C4-2B (cell line): Measurements from ENCODE around the gene SLC7A8.

ENCODE experiments used
- H3K27ac ChIP-seq: fragments of 450-650 bp; 2 replicates; pipeline ENCODE4 v1.5.1; 2017
- ZFX ChIP-seq: fragments of 450-650 bp; IDR thresholded peaks from 2 replicates; pipeline ENCODE4 v1.6.1; 2017
- TF ChIP-seq, protein P1 (sequence below): fragments of 450-650 bp; conservative IDR thresholded peaks from 2 replicates; pipeline ENCODE4 v1.5.1; 2017; ENCODE audit warnings: mild to moderate bottlenecking

Gene SLC7A8

DNA sequence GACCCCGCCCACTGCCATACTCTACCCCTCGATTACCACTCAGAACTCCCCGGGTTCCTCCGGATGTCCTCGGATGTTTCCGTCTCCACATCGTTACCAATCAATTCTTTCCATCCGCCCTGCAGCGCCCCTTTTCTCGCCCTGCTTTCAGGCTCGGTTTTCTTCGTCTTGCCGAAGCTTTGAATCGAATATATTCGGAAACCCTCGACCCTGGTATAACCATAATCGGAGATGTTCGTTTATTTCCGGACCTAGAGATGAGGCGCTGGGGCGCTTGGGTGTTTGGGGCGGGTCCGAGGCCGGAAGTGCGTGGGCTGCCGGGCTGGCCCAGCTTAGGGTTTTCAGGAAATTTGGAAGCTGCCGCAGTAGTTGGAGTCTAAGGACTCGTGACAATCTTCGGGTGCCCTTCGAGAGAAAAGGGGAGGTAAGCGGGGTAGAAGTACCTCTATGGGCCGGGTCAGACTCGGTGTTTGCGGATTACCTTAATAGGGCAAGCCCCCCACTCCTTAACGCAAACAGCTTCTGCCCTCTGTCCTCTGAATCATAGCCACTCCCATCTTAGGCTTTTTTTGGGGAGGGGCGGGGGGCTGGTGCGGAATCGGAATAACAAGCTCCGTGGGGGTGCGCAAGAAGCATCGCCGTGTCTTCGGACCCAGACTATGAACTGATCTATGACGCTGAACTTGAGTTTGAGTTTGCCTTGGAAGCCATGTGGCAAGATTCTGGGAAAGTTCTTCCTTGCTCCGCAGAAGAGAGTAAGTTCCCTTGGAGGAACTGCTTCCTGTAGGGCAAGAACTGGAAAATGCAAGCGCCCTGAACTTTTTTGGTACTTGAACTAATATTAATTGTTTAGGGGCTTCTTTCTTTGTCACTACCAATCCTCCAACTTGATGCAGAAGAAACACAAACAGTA, 88.0 kb downstream of the SLC7A8 start, which contains the start of gene C14orf119:
Gene C14orf119 (plus strand): TSS at position 310 of the 913 bp plus-strand sequence. CDS start 2,154 bp downstream, outside the sequence.
- TF ChIP-seq, protein P1, sequence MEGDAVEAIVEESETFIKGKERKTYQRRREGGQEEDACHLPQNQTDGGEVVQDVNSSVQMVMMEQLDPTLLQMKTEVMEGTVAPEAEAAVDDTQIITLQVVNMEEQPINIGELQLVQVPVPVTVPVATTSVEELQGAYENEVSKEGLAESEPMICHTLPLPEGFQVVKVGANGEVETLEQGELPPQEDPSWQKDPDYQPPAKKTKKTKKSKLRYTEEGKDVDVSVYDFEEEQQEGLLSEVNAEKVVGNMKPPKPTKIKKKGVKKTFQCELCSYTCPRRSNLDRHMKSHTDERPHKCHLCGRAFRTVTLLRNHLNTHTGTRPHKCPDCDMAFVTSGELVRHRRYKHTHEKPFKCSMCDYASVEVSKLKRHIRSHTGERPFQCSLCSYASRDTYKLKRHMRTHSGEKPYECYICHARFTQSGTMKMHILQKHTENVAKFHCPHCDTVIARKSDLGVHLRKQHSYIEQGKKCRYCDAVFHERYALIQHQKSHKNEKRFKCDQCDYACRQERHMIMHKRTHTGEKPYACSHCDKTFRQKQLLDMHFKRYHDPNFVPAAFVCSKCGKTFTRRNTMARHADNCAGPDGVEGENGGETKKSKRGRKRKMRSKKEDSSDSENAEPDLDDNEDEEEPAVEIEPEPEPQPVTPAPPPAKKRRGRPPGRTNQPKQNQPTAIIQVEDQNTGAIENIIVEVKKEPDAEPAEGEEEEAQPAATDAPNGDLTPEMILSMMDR = no peak
- no peak for TF ChIP-seq ZFX
- H3K27ac ChIP-seq = peak within 1 kb of the TSS; percentile 87

DNA sequence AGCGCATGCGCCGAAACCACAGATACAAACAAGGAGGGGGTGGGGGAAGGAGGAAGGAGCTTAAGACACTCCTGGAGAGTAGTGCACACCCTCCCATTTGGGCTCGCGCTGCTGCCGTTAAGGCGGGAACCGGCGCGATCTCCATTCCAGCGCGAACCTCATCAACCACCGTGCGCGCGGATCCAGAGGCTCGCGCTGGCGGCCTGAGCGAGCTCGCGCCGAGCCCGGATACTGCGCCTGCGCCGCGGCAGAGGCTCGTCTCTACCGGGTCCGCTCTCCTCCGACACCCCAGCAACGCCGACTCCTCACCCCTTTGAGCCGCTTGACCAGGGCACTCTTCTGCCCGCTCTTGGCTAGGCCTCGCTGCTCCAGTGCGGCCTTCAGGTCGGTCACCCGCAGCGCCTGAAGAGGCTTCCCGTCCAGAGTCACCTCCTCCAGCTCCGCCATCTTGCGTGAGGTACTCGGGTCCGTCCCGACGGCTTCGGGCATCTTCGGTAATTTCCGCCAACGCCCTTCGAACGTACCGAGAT, 88.7 kb downstream of the SLC7A8 start, which contains the start of gene ACIN1:
Gene ACIN1 (minus strand): TSS at position 471 of the 530 bp plus-strand sequence. CDS start 24 bp downstream, at position 447.
- H3K27ac ChIP-seq = peak within 1 kb of the TSS; percentile 87
- TF ChIP-seq, protein P1 = no peak; the same call in 1 of the 2 replicates
- no peak for TF ChIP-seq ZFX

DNA sequence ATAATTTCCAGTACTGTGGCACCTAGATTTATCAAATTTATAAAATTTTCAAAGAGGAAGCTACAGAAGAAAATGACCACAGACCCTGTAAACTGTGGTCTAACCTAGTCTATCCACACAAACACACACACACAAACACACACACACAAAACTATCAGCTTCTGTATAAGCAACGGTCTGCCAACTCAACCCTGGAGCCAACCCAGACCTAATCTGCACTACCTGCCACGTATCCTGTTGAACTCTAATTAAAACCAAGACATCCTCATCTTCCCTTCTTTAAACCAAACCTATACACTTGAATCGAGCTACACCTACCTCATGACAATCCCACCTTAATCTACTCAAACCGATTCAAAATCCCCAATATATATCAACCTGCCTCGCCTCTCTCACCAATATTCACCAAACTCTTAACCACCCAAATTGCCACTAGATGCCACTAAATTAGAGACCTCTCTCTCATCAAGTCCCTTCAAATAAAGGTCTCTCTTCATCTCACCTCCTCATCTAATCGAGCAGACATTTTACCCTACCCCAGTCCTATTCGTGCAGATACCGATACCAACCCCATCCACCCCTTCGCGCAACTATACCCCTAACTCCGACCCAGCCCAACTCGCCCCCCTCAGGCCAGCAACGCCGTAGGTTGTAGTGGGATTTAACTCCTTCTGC, 89.3 kb downstream of the SLC7A8 start:
- H3K27ac ChIP-seq = peak overlapping the region; percentile 87

DNA sequence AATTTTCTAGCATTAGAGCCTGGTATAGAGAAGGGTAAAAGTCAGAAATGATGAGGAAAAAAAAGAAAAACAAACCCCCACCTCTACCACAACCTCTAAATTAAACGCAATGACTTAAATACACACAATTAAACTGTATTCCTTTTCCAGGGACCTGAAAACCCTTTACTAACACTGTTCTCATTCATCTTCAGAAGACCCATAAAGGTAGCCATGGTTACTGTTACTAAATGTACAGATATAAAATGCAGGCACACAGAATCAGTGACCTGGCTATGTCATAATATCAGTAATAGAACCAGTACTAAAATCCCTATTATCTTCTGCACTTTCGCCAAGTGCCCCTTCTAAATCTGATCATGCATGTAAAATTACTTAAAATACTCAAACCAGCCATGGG, 89.9 kb downstream of the SLC7A8 start:
- no peak overlapping the region for H3K27ac ChIP-seq
- TF ChIP-seq ZFX = no peak
- TF ChIP-seq, protein P1 = no peak

More for the DNA sequence above, 89.3 kb downstream of the SLC7A8 start:
- TF ChIP-seq ZFX = no peak
- TF ChIP-seq, protein P1 = no peak; the same call in 1 of the 2 replicates

DNA sequence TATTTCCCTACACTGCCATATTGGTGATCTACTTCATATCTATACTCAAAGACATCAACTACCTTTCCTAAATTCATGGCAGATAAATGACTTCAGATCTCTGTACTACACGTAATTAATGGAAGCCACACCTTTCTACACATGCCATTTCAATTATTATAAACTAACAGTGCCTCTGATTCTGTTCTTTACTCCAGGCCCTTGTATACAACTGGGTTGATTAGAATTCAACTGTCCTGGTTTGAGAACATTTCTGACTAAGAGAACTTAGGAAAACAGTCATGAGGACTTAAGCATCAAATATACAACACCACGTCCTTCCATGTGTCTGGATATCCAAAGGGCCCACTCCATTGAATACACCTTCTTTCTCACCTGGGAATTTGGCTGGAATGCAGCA, 90.4 kb downstream of the SLC7A8 start:
- TF ChIP-seq, protein P1 = no peak
- no peak for TF ChIP-seq ZFX
- no peak overlapping the region for H3K27ac ChIP-seq

DNA sequence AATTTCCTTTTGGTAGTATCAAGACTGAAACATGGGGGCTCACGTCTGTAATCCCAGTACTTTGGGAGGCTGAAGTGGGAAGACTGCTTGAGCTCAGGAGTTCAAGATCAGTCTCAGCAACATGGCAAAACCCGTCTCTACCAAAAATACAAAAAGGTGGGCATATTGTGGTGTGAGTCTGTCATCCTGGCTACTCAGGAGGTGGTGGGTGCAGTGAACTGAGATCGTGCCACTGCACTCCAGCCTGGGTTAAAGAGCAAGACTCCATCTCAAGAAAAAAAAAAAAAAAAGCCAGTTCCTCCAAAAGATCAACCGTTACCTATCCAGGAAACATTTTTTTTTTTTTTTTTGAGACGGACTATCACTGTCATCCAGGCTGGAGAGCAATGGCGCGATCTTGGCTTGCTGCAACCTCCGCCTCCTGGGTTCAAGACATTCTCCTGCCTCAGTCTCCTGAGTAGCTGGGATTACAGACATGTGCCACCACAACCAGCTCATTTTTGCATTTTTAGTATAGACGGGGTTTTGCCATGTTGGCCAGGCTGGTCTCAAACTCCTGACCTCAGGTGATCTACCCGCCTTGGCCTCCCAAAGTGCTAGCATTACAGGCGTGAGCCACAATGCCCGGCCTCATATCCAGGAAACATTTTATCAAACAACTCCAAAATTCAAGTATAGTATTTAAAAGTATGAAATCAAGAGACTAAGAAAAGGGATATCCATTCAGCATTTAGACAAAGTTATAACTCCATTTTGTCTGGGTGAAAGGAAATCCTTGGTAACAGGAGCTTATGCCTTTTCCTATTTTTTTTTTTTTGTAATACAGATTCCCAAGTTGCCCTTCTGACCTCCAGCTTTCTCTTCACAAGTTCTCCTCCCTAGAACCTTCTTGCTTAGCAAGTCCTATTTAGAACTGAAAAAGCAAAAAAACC, 91.9 kb downstream of the SLC7A8 start:
- no peak overlapping the region for H3K27ac ChIP-seq
- TF ChIP-seq ZFX = no peak
- TF ChIP-seq, protein P1 = no peak
